Naive thymus-derived CD4-positive, alpha-beta T cell (primary cell): ENCODE results near the gene DYSF. TPM values are rescaled to one million over a fixed set of nuclear protein-coding genes. Genes with fewer than 3 reads are reported as not detected.
A peak's percentile ranks its signal among the peaks of the same experiment; 100 is the strongest.

ENCODE experiments used
- ATAC-seq: fragments of 150-1000 bp; cut with Tn5 transposase; 2 replicates; pipeline ENCODE4 v1.10.0; 2021; ENCODE audit warnings: mild to moderate bottlenecking, moderate library complexity
- CTCF ChIA-PET: fragments of 350-600 bp; sonication (Branson Sonifier 250); formaldehyde crosslinking; loops from one replicate; lab custom pipeline; 2021; ENCODE audit warnings: antibody characterized with exemption; lab: Charles Lee
- POLR2A ChIA-PET: fragments of 350-600 bp; sonication (Branson Sonifier 250); formaldehyde crosslinking; loops from one replicate; lab custom pipeline; 2021; ENCODE audit warnings: antibody characterized with exemption, inconsistent platforms; lab: Charles Lee
- DNase-seq, 9 donors: peaks; one replicate each; pipeline versions ENCODE4 v3.0.0 to v3.0.0-alpha.2; 2020 to 2022; ENCODE audit warnings: mixed read lengths in 1 of 9
- H3K27ac ChIP-seq: one replicate; pipeline ENCODE4 v1.7.0; 2013; ENCODE audit warnings: mild to moderate bottlenecking, low read depth, low read length, moderate library complexity
- H3K27me3 ChIP-seq, 2 donors: one replicate each; pipeline ENCODE4 v1.7.0; 2013; ENCODE audit warnings: low read length in 2 of 2, mild to moderate bottlenecking in 2 of 2, moderate library complexity in 2 of 2; ENCODE audit not compliant: control insufficient read depth in 2 of 2, insufficient read depth in 2 of 2
- H3K36me3 ChIP-seq, 3 experiments: 1 replicate in 2 of 3; 2 replicates in 1 of 3; pipeline ENCODE4 v1.7.0; 2013; ENCODE audit warnings: low read length in 3 of 3, mild to moderate bottlenecking in 3 of 3, moderate library complexity in 1 of 3; ENCODE audit not compliant: insufficient read depth in 3 of 3, control insufficient read depth in 2 of 3
- H3K4me1 ChIP-seq, 2 donors: one replicate each; pipeline ENCODE4 v1.7.0; 2013; ENCODE audit warnings: low read length in 2 of 2, mild to moderate bottlenecking in 2 of 2, moderate library complexity in 1 of 2; ENCODE audit not compliant: control insufficient read depth in 2 of 2, insufficient read depth in 2 of 2
- H3K4me3 ChIP-seq: 2 replicates; pipeline ENCODE4 v1.7.0; 2013; ENCODE audit warnings: mild to moderate bottlenecking, low read length
- H3K9me3 ChIP-seq, 3 experiments: 1 replicate in 2 of 3; 2 replicates in 1 of 3; pipeline ENCODE4 v1.7.0; 2013; ENCODE audit warnings: low read length in 3 of 3; ENCODE audit not compliant: control insufficient read depth in 2 of 3
- H3K27ac Mint-ChIP-seq, 9 donors: one replicate each; pipeline ENCODE4 v1.8.0; 2020 to 2022; ENCODE audit warnings: mixed read lengths in 9 of 9, mild to moderate bottlenecking in 8 of 9, moderate library complexity in 5 of 9, inconsistent platforms in 2 of 9
- H3K27me3 Mint-ChIP-seq, 5 donors: one replicate each; pipeline ENCODE4 v1.8.0; 2021 to 2022; ENCODE audit warnings: mixed read lengths in 5 of 5, mild to moderate bottlenecking in 1 of 5
- H3K36me3 Mint-ChIP-seq, 5 donors: one replicate each; pipeline ENCODE4 v1.8.0; 2020 to 2022; ENCODE audit warnings: mixed read lengths in 5 of 5, mild to moderate bottlenecking in 3 of 5, inconsistent platforms in 1 of 5
- H3K4me1 Mint-ChIP-seq, 7 donors: one replicate each; pipeline ENCODE4 v1.8.0; 2020 to 2022; ENCODE audit warnings: mixed read lengths in 7 of 7, mild to moderate bottlenecking in 3 of 7, inconsistent platforms in 1 of 7
- H3K4me3 Mint-ChIP-seq, 10 donors: one replicate each; pipeline ENCODE4 v1.8.0; 2020 to 2022; ENCODE audit warnings: mild to moderate bottlenecking in 10 of 10, mixed read lengths in 10 of 10, moderate library complexity in 6 of 10, inconsistent platforms in 2 of 10
- H3K9me3 Mint-ChIP-seq, 11 donors: one replicate each; pipeline ENCODE4 v1.8.0; 2020 to 2022; ENCODE audit warnings: mixed read lengths in 11 of 11, mild to moderate bottlenecking in 4 of 11, inconsistent platforms in 1 of 11, moderate library complexity in 1 of 11
- intact Hi-C, 2 donors: fragments of 100-400 bp; cut with micrococcal nuclease; formaldehyde crosslinking; loops; one replicate each; pipeline ENCODE4 v1.15.1; 2023
- polyA plus RNA-seq, 2 donors: library from polyadenylated mRNA; unstranded; fragments of 300-500 nt; fragmentation: Illumina TruSeq; gene quantifications; one replicate each; pipeline ENCODE4 v1.2.3, GENCODE V29; 2021
- total RNA-seq, 6 experiments: library from RNA in 5 of 6; stranded (reverse) in 5 of 6; gene quantifications; 1 replicate in 5 of 6; 2 replicates in 1 of 6; pipeline ENCODE4 v1.2.3 and lab custom pipeline; 2021 to 2026

The DYSF gene
- total and polyA plus RNA-seq, 7 experiments from 2014 or later = 0.14 to 28.2 (median 0.32) TPM; not detected in 2

- H3K27me3 Mint-ChIP-seq = peaks cover 8 to 64% (median 44%) of the 10 kb centered on the region in 5 donors
- no peak overlapping the region for H3K27ac ChIP-seq
- no peak for DNase-seq
- H3K9me3 Mint-ChIP-seq = no peaks in the 10 kb centered on the region
- H3K4me3 Mint-ChIP-seq = no peak overlapping the region
- H3K27ac Mint-ChIP-seq = no peak overlapping the region
- CTCF ChIA-PET = interaction anchor here (0.7 kb wide), 1 partner anchor 386 kb away, joined by 3 read pairs; no protein-coding TSS in a partner anchor
- no peak for ATAC-seq
- no peaks in the 10 kb centered on the region for H3K27me3 ChIP-seq
- no peaks in the 10 kb centered on the region for H3K9me3 ChIP-seq
- no peaks in the 10 kb centered on the region for H3K36me3 ChIP-seq
- POLR2A ChIA-PET = no interaction called here
- H3K36me3 Mint-ChIP-seq = no peaks in the 10 kb centered on the region
- intact Hi-C loops = loop anchor here (1.0 to 5.0 kb wide), 3 partner anchors 620 to 1217 kb away; no protein-coding TSS in a partner anchor
- H3K4me1 ChIP-seq = no peaks in the 10 kb centered on the region
- peaks cover 0 to 5% (median 0%) of the 10 kb centered on the region in 7 donors for H3K4me1 Mint-ChIP-seq
- no peak overlapping the region for H3K4me3 ChIP-seq
These were observed 76.8 kb downstream of the DYSF start for GRCh38 chr2:71530211-71530610.

- no peaks in the 10 kb centered on the region for H3K9me3 ChIP-seq
- H3K27ac ChIP-seq = no peak overlapping the region
- intact Hi-C loops = loop anchor here (1.0 to 5.0 kb wide), 3 partner anchors 620 to 1217 kb away; no protein-coding TSS in a partner anchor
- Mint-ChIP-seq H3K27ac (no peak overlapping the region), H3K9me3 (no peaks in the 10 kb centered on the region), H3K4me3 (no peak overlapping the region), H3K27me3 (peaks cover 8 to 66% (median 42%) of the 10 kb centered on the region in 5 donors), H3K36me3 (no peaks in the 10 kb centered on the region), H3K4me1 (peaks cover 0 to 5% (median 0%) of the 10 kb centered on the region in 7 donors)
- H3K36me3 ChIP-seq = no peaks in the 10 kb centered on the region
- POLR2A ChIA-PET = no interaction called here
- peak; percentile 54 for ATAC-seq
- H3K4me1 ChIP-seq = no peaks in the 10 kb centered on the region
- CTCF ChIA-PET = no interaction called here
- no peak for DNase-seq
- no peak overlapping the region for H3K4me3 ChIP-seq
- H3K27me3 ChIP-seq = no peaks in the 10 kb centered on the region
These were observed 77.4 kb downstream of the DYSF start for GRCh38 chr2:71530641-71531332.

GRCh38 chr2:71531522-71532047 is 78.2 kb downstream of the DYSF start:
- intact Hi-C loops = loop anchor here (5.0 kb wide), 2 partner anchors 1046 to 1216 kb away; no protein-coding TSS in a partner anchor
- ATAC-seq (no peak), DNase-seq (no peak)
- Histone ChIP-seq H3K4me1 (no peaks in the 10 kb centered on the region), H3K27me3 (no peaks in the 10 kb centered on the region), H3K9me3 (no peaks in the 10 kb centered on the region), H3K36me3 (no peaks in the 10 kb centered on the region), H3K4me3 (no peak overlapping the region), H3K27ac (no peak overlapping the region)
- Mint-ChIP-seq H3K9me3 (no peaks in the 10 kb centered on the region), H3K36me3 (no peaks in the 10 kb centered on the region), H3K4me1 (peaks cover 0 to 5% (median 0%) of the 10 kb centered on the region in 7 donors), H3K27me3 (peaks cover 10 to 63% (median 40%) of the 10 kb centered on the region in 5 donors), H3K4me3 (no peak overlapping the region), H3K27ac (no peak overlapping the region)
- ChIA-PET POLR2A (no interaction called here), CTCF (no interaction called here)

- Mint-ChIP-seq H3K4me3 (no peak overlapping the region), H3K27me3 (peaks cover 10 to 63% (median 40%) of the 10 kb centered on the region in 5 donors), H3K27ac (no peak overlapping the region), H3K4me1 (peaks cover 0 to 5% (median 0%) of the 10 kb centered on the region in 7 donors), H3K9me3 (no peaks in the 10 kb centered on the region), H3K36me3 (no peaks in the 10 kb centered on the region)
- POLR2A ChIA-PET = no interaction called here
- H3K4me1 ChIP-seq = no peaks in the 10 kb centered on the region
- no peaks in the 10 kb centered on the region for H3K27me3 ChIP-seq
- CTCF ChIA-PET = no interaction called here
- no peaks in the 10 kb centered on the region for H3K36me3 ChIP-seq
- no peak for DNase-seq
- H3K4me3 ChIP-seq = no peak overlapping the region
- no peak for ATAC-seq
- H3K27ac ChIP-seq = no peak overlapping the region
- H3K9me3 ChIP-seq = no peaks in the 10 kb centered on the region
- intact Hi-C loops = loop anchor here (5.0 kb wide), 2 partner anchors 1045 to 1215 kb away; no protein-coding TSS in a partner anchor
These were observed 79.0 kb downstream of the DYSF start for GRCh38 chr2:71532327-71532726.

GRCh38 chr2:71534201-71534600 is 80.8 kb downstream of the DYSF start:
- DNase-seq (no peak), ATAC-seq (no peak)
- intact Hi-C loops = loop anchor here (5.0 kb wide), 2 partner anchors 1043 to 1213 kb away; no protein-coding TSS in a partner anchor
- no peaks in the 10 kb centered on the region for H3K4me1 ChIP-seq
- CTCF ChIA-PET = no interaction called here
- no peak overlapping the region for H3K27ac ChIP-seq
- no peaks in the 10 kb centered on the region for H3K27me3 ChIP-seq
- no peaks in the 10 kb centered on the region for H3K36me3 ChIP-seq
- POLR2A ChIA-PET = no interaction called here
- H3K4me3 ChIP-seq = no peak overlapping the region
- H3K36me3 Mint-ChIP-seq = no peaks in the 10 kb centered on the region
- H3K4me3 Mint-ChIP-seq = no peak overlapping the region
- peaks cover 0 to 5% (median 0%) of the 10 kb centered on the region in 7 donors for H3K4me1 Mint-ChIP-seq
- no peak overlapping the region for H3K27ac Mint-ChIP-seq
- H3K9me3 Mint-ChIP-seq = no peaks in the 10 kb centered on the region
- peaks cover 4 to 52% (median 32%) of the 10 kb centered on the region in 5 donors for H3K27me3 Mint-ChIP-seq
- H3K9me3 ChIP-seq = no peaks in the 10 kb centered on the region

- H3K4me3 Mint-ChIP-seq = no peak overlapping the region
- CTCF ChIA-PET = interaction anchor here (0.9 kb wide), 1 partner anchor 28 kb away, joined by 4 read pairs; no protein-coding TSS in a partner anchor
- intact Hi-C loops = loop anchor here (5.0 kb wide), 2 partner anchors 1042 to 1212 kb away; no protein-coding TSS in a partner anchor
- H3K36me3 Mint-ChIP-seq = no peaks in the 10 kb centered on the region
- Histone ChIP-seq H3K4me1 (no peaks in the 10 kb centered on the region), H3K27me3 (no peaks in the 10 kb centered on the region), H3K4me3 (no peak overlapping the region), H3K9me3 (no peaks in the 10 kb centered on the region), H3K27ac (no peak overlapping the region), H3K36me3 (no peaks in the 10 kb centered on the region)
- H3K9me3 Mint-ChIP-seq = no peaks in the 10 kb centered on the region
- POLR2A ChIA-PET = no interaction called here
- no peak for DNase-seq
- peak overlapping the region in 1 of 9 donors; percentile 63 for H3K27ac Mint-ChIP-seq
- no peak for ATAC-seq
- H3K27me3 Mint-ChIP-seq = peaks cover 4 to 47% (median 25%) of the 10 kb centered on the region in 5 donors
- peaks cover 0 to 5% (median 0%) of the 10 kb centered on the region in 7 donors for H3K4me1 Mint-ChIP-seq
These were observed 81.5 kb downstream of the DYSF start for GRCh38 chr2:71534826-71535225.
